ENCODE results near the gene CDC42BPB.

Gene CDC42BPB

DNA sequence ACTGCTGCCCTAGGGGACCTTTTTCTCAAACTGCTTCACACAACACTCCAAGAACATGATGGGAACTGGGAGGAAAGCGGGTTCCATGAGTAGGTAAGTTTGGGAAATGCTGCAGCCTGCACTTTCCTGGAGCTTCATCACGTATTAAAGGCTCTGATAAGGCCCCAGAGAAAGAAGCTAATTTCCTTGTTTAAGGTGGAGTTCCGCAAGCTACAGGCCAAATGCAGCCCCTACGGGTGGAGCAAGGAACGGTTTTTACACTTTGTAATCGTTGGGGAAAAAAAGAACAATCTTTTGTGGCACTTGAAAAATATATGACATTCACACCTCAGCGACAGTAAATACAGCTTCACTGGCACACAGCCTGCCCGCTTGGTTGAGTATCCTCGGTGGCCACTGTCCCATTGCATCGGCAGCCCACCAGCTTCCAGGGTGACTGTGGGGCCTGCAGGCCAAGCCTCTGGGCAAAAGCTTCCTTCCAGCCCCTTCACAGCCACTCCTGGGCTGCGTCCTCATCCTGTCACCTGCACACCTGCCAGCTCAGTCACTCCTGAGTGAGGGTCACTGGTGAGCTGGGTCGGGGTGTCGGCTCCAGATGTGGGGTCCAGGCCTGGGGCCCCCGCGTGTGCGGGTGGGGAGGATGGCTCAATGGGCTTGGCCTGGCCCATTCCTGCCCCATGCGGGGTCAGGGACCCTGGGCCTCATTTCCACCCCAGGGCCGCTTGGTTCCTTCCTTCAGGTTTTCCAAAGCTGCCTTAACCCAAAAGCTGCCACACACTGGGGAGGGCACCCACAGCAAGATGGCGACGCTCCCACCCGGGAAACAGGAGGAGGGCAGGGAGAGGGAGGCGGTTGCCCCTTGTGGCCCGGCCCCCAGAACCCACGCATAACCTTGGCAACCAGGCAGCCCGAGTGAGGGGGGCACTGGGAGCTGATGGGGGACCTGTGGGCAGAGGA lies 132.4 kb downstream of the CDC42BPB start:
- DNase-seq = no peak

DNA sequence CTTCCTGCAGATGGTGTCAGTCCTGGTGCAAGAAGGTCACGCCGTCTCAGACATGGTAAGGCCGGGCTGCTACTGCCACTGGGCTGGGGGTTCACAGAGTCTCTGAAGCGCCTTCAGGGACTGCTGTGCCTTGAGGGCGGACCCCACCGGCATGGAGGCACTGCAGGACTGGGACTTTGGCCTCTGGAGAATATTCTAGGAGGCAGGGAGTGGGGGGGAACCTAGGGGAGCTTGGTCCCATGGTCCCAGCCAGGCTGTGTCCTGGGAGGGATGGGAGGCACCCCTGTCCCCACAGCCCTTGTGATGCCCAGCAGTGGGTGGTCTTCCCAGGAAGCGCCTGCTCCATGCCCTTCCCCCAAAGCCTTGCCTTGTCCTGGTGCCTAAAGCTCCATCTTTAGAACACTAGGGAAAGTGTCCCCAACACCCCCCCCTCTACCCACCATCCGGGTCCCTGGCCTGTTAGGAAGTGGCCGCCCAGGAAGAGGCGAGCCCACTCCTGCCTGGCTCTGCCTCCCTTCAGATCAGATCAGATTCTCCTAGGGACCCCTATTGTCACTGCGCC lies 133.3 kb downstream of the CDC42BPB start:
- DNase-seq = no peak

DNA sequence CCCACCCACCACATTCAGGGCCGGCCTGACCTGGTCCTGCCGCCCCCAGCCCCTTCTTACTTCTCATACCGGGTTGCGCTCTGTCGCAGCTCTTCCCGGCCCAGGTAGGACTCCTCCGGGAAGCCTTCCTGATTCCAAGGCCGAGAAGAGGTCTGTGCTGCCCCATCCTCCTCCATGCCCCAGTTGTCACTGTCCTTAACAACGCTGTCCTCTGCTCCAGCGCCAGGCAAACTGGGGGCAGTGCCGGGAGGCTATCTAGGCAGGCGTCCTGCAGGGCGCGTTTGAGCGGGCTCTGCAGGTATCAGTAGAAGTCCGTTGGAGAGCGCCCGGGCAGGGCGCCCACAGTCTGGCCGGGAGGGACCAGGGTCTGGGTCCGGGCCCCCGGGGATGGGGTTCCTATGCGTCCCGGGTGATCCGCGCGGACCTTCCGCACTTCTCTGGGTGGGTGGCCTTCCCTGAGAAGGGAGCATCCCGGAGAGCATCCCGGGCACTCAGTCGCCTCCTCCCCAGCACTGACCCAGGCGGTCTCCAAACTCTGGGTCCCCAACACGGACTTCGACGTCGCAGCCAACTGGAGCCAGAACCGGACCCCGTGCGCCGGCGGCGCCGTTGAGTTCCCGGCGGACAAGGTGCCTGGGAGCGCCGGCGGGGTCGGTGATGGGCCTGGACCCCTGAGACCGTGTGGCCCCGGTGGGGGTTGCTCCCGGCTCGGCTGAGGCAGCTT lies 134.0 kb downstream of the CDC42BPB start:
- no peak for DNase-seq

DNA sequence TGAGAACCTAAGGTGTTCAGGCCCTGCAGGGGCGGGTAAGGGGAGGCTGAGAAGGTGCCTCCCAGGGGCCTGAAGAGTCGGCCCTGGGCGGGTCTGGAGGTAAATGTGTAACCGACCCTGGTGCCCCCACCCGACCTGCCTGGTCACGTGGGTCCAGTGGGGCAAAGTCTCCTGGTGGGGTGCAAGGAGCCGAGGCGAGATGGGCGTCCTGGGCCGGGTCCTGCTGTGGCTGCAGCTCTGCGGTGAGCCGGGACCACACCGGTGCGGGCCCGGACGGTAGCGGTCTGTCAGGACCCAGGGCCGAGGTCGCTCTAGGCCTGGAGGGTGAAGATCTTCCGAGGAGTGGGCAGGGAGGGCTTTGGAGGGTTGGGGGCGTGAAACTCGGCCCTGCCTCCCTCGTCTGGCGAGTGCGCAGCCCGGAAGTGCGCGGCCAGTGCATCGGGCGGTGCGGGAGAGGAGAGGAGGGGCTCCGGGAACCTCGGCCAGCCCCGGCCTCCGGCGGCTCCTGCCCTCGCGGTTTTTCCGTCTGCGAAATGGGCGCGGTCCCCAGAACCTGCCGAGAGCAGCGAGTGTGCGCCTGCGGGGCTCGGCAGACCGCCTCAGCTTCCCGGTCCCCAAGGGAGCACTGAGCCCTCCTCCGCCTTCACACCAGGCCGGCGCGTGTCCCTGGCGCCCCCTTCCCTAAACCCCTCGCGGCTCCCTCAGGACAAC lies 134.7 kb downstream of the CDC42BPB start, which contains the start of gene AMN:
TSS of gene AMN (plus strand) at position 174 of the 711 bp plus-strand sequence. CDS start at position 200, 26 bp downstream.
- DNase-seq = no peak

DNA sequence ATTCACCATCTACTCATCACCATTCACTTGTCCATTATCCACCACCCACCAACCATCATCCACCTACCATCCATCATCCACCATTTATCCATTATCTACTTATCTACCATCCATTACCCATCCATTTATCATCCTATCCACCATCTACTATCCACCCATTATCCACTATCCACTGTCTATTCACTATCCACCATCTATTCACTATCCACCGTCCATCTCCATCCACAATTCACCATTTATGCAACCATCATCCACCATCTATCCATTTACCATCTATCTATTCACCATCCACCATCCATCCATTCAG lies 136.4 kb downstream of the CDC42BPB start:
- DNase-seq = no peak

DNA sequence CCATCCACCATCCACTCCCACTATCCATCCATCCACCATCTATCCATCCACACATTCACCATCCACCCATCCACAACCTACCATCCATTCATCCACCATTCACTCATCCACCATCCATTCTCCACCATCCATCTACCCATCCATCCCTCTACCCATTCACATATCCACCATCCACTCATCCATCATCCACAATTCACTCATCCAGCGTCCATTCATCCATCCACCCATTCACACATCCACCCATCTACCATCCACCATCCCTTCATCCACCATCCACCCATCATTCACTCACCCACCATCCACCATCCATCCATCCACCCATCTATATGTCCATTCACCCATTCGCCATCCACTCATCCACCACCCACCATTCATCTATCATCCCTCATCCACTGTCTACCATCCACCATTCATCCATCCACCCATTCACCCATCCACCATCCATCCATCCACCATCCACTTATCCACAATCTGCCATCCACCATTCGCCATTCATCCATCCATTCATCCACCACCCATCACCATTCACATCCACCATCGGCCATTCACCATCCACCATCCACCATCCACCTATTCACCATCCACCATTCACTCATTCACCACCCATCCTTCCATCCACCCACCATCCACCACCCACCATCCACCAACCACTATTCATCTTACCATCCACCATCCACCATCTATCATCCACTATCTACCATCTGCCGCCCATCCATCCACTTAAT lies 136.9 kb downstream of the CDC42BPB start:
- no peak for DNase-seq

DNA sequence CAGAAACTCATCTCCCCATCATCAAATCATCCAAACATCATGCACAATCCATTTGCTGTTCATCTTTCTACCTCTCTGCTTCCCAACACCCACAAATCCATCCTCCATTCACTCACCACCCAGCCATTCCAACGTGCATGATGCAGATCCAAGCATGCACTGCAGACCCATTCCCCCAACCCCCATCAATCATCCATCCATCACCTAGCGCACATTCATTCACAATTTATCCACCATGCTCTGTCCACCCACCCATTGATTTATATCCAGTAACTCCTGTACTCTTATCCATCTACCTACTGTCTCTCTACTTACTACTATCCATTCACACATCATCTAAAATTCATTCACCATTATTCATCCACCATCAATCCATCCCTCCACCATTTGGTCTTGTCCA lies 138.9 kb downstream of the CDC42BPB start:
- DNase-seq = no peak

DNA sequence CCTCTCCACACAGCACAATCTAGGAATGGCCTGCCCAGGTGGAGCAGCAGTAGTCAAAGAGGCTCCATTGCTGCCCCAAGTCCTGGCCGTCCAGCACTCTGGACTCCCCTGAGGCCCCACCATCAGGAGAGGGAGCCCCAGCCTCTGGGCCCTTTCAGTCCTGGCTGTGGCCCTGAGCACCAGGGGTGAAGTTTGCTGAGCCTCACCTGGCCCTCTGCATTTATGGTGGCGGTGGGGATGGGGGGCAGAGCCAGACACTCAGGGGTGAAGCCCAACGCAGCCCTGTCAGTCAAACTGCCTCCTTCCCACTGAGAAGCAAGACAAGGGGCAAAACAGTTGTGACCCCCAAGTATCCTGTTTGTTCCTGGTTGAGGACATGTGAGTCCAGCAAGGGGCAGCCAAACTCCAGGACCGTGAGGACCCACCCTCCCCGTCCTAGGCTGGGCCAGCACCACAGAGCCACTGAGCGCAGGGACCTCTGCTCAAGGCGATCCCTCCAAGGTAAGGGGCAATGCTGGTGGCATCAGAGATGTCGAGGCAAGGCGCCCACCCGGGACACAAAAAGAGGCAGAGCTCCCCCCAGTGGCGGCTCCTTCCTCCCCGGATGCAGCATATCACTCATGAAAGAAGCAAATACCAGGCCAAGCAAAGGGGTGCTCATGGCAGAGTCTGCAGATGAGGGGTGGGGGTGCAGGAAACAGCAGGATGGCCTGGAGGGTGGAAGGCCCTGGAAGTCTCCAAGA lies 139.7 kb downstream of the CDC42BPB start:
- no peak for DNase-seq

DNA sequence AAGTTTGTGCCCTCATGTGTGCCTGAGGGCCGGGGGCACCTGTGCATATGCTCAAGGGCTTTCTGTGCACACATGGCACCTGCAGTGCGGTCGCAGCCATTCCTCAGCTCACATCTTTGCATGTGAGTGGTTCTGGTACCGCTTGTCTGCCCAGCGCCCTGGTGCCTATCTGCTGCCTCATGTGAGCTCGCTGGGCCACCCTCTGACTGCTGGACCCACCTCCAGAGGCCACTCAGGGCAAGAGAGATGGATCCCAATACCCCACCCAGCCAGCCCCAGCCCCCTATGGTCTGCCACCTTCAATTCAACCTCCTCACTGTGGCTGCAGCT lies 140.3 kb downstream of the CDC42BPB start:
- DNase-seq = no peak

DNA sequence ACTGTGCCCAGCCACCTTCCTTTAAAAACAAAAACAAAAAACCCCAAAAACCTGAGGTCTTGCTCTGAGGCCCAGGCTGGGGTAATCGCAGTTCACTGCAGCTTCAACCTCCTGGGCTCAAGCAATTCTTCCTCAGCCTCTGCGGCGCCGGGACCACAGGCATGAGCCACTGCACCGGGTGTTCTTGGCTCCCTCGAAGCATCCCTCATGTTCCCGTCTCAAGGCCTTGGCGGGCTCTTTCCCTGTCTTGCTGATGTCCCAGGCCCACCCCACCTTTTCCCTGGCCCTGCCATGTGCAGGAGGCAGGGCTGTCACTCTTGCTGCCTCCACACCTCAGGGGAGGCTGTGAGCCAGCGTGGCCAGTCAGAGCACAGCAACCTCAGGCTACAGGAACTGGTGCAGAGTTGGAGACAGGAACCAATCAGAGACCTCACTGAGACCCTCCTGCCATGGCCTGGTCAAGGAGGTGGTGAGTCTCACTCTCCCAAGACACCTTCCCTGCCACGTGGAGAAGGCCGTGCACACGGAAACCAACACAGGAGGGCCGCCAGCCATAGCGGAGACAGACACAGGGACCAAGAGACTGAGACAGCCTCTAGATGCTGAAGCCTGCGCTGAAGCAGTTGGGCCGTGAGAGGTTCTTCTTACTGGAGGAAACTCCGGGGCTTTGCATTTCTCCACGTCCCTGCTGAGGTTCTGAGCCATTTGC lies 140.8 kb downstream of the CDC42BPB start:
- no peak for DNase-seq

DNA sequence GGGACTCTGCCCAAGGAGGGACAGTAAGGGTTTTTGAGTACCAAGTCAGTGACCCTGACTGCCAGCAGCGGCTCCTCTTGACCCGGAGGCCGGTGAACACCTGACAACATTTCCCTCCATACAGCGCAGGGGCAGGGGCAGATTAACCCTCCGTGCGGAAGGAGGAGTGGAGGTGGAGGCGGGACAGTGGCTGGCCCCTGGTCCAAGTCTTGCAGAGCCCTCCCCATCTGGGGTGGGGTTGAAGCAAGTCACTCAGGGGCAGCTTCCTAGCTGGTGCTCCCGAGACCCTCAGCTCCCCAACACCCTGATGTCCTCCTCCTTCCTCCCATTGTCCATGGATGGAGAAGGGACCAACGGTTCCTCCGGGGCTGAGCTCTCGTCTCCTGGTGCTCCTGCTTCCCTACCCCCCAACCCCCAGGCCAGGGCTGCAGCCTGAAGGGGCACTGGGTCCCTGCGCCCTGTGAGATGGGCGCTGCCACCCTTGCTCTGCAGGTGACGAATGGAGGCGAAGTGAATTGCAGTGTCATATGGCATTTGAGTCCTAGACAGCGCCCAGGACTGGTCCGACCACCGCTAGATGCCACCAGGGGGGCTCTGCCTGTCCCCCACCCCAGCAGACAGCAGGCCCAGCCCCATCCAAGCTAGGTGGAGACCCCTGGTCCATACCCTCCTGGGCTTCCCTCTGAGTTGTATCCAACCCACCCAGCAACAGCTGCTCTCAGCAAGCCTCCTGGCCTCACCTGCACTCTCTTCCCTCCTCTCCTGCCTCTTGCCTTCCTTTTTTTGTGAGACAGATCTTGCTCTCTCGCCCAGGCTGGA lies 141.8 kb downstream of the CDC42BPB start:
- no peak for DNase-seq

DNA sequence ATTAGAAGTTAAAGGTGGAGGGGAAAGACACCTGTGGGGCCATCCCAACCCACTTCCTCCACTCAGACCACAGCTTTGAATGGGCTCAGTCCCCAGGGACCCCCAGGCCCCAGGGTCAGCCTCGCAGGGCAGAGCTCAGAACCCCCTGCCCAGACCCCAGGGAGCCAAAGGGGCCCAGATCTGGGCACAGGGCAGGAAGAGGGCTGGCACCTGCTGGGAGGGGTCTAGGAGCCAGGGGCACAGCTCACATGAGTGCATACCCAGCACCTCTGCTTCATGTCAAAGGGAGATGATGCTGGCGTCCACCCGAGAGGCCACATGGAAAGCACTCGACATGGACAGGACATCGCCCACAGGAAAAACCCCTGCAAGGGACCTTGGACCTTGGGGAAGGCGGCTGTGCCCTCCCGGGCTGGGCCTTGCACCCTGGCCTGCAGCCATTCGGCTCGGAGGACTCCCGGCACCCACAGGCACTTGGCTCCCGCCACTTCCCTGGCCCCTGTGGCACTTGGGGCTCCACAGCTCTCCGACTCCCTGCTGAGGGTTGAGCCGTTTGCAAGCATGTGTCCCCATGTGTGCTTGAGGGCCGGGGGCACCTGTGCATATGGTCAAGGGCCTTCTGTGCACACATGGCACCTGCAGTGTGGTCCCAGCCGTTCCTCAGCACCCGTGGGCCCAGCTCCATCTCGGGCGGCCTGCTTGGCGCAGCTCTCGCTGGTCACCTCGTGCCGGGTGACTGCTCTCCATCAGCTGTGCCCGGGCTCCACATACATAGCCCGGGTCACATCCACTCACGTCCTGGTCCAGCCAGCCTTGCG lies 142.7 kb downstream of the CDC42BPB start:
- no peak for DNase-seq

DNA sequence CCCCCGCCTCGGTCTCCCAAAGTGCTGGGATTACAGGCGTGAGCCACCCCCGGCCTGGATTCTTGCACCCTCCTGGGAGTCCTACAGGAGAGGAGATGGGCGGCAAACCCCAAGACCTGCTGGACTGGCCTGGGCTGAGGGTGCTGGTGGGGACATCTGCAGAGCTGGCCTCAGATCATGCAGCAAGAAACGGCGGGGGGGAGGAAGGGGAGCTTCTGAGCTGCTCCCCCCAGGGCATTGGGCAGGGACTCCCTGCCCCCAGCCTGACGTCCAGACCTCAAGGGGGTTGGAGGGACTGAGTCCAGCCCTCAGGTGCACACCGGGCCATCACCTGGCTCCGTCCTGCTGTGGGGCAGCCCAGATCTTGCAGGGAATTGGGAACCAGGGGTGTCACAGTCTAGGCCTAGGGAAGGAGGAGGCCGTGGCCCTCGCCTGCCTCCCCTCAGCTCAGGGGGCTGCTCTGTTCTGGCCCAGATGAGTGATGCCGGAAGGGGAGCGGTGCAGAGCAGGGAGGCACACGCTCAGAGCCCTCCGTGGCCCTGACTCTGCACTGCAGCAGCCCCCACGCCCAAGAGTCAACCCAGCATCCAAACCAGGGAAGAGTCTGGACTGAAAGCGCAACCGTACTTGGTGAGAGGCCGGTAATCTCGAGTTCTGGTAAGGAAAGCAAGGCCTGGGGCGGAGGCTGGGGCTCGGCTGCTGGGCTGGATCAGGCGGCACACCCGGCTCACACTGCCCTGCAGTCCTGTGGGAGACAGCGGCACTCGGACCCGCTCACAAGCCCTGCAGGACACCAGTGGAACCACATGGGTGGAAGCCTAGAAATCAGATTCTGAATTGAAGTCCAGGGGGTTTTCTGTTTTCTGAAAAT lies 143.8 kb downstream of the CDC42BPB start:
- DNase-seq = no peak

DNA sequence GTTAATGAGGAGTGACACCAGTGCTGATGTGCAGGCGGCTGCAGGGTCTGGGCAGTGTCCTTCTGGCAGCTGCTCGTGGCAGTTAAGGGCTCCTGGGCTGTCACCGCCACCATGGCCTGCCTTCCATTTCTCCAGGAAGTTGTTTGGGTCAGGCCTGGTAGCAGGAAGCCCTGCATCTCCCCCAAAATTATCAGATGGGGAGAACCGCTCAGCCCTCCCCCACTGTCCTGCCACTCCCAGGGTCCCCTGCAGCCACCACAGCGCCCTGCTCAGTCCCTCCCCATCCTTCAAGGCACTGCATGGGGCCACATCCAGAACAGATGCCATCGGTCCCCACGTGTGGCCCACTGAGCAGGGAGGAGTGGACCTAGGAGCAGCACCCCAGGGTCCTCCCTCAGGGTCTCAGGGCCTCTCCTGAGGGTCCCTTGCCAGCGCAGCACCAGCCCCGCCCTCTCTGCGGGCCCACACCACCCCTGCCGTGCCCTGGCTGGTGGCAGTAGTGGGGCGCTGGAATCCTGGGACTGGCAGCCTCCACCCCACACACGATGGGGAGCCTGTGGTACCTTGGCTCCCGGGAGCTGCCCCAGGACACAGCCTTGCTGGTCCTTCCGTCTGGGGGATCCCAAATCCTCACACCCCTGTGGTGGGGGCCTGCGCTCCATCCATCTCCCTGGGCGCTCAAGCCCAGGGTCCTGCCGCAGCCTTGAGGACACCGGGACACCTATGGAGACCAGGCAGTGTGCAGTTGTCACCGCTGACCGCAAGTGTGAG lies 145.2 kb downstream of the CDC42BPB start:
- no peak for DNase-seq

DNA sequence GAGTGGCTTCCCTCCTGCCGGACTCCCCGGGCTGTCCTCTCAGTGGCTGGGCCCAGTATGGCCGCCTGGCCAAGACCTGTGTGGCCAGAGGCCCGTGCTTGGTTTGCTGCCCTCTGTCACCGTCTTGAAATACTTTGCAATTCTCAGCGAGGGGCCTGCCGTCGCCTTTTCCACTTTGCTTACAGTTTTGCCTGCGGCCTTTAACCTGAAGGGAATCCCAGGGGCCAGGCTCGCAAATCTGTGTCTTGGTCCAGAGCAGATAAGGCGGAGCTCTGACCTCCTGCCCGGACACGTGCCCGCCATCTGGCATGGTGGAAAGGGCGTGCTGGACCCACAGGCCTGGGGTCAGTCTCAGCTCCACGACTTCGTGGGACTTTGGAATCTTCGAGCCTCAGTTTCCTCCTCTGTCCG lies 145.8 kb downstream of the CDC42BPB start:
- no peak for DNase-seq

DNA sequence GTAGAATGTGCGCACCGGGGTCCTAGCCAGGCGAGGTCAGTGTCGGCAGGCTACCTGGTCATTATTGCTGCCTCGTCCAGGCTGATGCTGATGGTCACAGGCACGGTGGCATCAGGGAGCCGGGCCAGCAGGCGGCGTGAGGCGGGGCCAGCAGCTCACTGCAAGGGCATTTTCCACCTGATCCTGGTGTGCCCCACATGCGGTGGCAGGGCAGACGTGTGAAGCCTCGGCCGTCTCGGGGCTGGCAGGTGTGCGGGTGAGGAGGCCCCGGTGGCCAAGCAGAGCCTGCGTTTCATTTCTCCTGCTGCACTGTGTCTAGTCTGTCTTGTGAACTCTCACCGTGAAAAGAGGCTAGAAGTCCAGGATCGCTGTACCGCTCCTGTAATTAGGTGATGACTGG lies 146.9 kb downstream of the CDC42BPB start:
- no peak for DNase-seq

DNA sequence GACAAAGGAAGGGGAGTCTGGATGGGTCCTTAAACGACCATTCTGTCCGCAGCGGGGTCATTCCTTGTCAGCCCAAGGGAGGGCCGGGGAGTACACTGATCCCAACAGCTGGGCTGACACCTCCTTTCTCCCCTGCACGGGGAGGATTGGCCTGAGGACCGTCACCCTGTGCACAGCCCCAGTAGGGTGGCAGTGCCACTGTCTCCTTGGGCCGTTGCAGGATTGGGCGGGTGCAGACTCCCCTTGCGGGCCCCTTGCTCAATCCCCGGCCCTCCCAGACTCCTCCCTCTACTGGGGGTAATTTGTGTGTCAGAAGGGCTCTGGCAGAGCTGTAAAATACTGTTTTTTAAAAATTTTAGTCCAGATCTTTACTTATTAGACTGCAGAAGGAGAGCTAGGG lies 147.4 kb downstream of the CDC42BPB start:
- no peak for DNase-seq

DNA sequence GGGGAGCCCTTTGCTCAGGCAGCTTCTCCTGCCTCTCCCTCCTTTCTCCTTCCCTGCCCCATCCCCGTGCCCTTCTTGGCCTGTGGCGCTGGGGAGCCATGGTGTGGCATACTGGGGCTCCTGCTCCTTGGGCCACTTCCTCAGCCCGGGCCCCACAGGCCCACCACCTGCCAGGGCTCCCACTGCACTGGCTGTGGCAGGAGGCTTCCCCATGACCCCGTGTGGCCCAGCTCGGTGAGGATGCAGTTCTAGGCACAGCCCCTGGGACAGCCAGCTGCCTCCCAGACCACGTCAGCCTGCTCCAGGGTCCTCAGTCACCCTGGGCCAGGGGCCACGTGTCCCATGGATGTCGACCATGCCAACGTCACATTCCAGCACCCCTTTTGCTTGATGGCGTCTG lies 147.9 kb downstream of the CDC42BPB start:
- DNase-seq = no peak
